Activated naive CD8-positive, alpha-beta T cell treated with anti-CD3 and anti-CD28 coated beads, Interleukin-2, amount 50 U/mL, for 24 hours (primary cell): ENCODE data around the gene ATF4.
A peak's percentile ranks its signal among the peaks of the same experiment; 100 is the strongest.
"Not testable (repeated sequence)": the region's sequence is repeated elsewhere in the genome, so short reads cannot be mapped to it uniquely, and the experiment has no call there.

Experiments
- ATAC-seq: fragments of 150-1000 bp; cut with Tn5 transposase; one replicate; pipeline ENCODE4 v1.10.0; 2021
- DNase-seq: peaks from one replicate; pipeline ENCODE4 v3.0.0; 2021
- H3K27ac Mint-ChIP-seq: one replicate; pipeline ENCODE4 v1.8.0; 2021; ENCODE audit warnings: mild to moderate bottlenecking, mixed read lengths
- H3K27me3 Mint-ChIP-seq: one replicate; pipeline ENCODE4 v1.8.0; 2021; ENCODE audit warnings: mixed read lengths
- H3K36me3 Mint-ChIP-seq: one replicate; pipeline ENCODE4 v1.8.0; 2021; ENCODE audit warnings: low read depth, mixed read lengths
- H3K4me1 Mint-ChIP-seq: one replicate; pipeline ENCODE4 v1.8.0; 2021; ENCODE audit warnings: mixed read lengths
- H3K4me3 Mint-ChIP-seq: one replicate; pipeline ENCODE4 v1.8.0; 2021; ENCODE audit warnings: mild to moderate bottlenecking, moderate library complexity, mixed read lengths
- H3K9me3 Mint-ChIP-seq: one replicate; pipeline ENCODE4 v1.8.0; 2021; ENCODE audit warnings: mixed read lengths

Gene ATF4

DNA sequence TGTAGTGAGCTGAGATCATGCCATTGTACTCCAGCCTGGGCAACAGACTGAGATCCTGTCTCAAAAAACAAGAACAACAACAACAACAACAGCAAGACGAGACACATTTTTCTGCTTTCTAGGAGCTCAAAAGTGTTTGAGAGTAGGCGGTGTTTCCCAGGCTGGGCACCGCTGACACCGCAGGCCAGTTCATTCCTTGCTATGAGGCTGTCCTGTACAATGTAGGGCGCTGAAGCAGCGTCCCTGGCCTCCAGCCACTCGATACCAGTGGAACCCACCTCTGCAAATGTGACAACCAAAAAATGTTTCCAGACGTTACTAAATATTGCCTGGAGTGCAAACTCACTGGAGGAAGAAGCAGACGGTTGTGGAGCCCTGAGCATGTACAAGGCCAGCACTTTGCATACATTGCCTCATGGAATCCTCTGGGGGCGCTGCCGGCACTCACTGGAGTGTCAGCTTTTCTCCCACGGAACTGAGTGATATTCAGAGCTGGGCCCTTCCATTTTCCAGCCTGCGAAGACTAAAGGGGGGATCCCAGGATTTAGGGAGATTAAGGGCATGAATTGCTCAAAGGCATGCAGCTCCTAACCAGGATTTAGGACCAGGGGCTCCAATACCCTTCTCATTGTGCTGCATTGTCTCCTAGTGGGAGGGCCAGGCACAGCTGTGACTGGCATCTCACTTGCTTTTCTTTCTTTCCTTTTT, 24.1 kb upstream of the ATF4 start:
- Mint-ChIP-seq H3K27me3 (no peaks in the 10 kb centered on the region), H3K27ac (no peak overlapping the region)

DNA sequence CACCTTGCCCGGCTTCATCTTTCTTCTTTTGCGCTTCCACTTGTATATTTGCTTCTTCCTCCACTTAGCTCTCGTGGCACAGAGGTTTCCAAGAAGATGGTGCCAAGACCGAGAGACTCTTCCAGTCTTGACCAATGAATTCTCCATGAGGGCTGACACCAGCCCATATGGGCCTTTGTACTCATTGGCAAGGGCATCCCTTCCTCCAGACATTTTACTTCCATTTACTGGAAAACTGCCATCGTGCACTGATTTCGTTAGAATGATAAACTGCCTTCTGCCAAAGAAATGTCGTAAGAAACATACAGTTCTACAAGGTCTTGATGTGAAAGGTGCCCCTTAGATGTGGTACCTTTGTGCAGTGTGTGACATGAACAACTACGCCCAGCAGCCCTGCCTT, 22.9 kb upstream of the ATF4 start:
- ATAC-seq (no peak), DNase-seq (no peak)
- H3K27me3 Mint-ChIP-seq: no peaks in the 10 kb centered on the region
- peaks cover 19% of the 10 kb centered on the region for H3K4me1 Mint-ChIP-seq
- H3K27ac Mint-ChIP-seq: no peak overlapping the region
- H3K9me3 Mint-ChIP-seq: no peaks in the 10 kb centered on the region
- H3K4me3 Mint-ChIP-seq: no peak overlapping the region
- peaks cover 2% of the 10 kb centered on the region for H3K36me3 Mint-ChIP-seq

More for the DNA sequence above, 24.1 kb upstream of the ATF4 start:
- peaks cover 9% of the 10 kb centered on the region for H3K4me1 Mint-ChIP-seq
- ATAC-seq (peak; percentile 84), DNase-seq (peak; percentile 70)
- no peaks in the 10 kb centered on the region for H3K9me3 Mint-ChIP-seq
- H3K36me3 Mint-ChIP-seq: no peaks in the 10 kb centered on the region
- no peak overlapping the region for H3K4me3 Mint-ChIP-seq

DNA sequence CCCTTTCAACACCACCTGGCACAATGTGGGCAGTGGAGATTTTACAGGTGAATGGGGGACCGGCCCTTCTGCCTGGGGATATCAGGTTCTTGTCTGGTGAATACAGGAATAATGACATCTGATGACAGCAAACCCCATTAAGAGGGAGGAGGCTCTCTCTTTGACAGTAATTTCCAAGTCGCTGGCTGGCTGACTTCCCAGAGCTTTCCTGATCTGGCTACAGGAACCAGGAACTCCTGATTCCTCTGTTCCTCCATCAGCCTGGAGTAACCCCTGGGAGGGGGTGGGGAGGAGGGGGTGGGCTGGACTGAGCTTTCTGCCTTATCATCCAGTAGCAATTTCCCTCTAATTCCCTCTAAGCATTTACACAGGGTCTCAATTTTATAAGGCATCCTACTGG, 22.0 kb upstream of the ATF4 start:
- peaks cover 20% of the 10 kb centered on the region for H3K4me1 Mint-ChIP-seq
- no peaks in the 10 kb centered on the region for H3K9me3 Mint-ChIP-seq
- H3K27ac Mint-ChIP-seq: no peak overlapping the region
- H3K4me3 Mint-ChIP-seq: no peak overlapping the region
- peaks cover 7% of the 10 kb centered on the region for H3K36me3 Mint-ChIP-seq
- no peak for ATAC-seq
- no peaks in the 10 kb centered on the region for H3K27me3 Mint-ChIP-seq
- no peak for DNase-seq

DNA sequence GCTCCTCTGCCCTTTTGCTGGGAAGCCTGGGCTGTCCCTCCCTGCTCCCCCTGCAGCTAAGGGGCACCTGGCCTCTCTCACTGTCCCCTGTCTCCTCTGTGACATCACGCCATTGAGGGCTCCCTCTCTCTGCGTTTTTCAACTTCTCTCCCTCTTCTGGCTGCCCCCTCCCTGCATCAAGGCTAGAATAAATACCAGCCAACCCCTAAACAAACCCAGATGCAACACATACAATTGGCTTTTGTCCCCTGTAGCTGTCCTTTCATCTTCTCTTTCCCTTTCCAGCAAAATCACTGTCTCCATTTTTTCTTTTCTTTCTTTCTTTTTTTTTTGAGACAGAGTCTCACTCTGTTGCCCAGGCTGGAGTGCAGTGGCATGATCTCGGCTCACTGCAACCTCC, 21.6 kb upstream of the ATF4 start:
- Mint-ChIP-seq H3K27me3 (no peaks in the 10 kb centered on the region), H3K9me3 (no peaks in the 10 kb centered on the region), H3K36me3 (peaks cover 11% of the 10 kb centered on the region), H3K27ac (no peak overlapping the region), H3K4me3 (no peak overlapping the region), H3K4me1 (peaks cover 22% of the 10 kb centered on the region)
- ATAC-seq (no peak), DNase-seq (no peak)

DNA sequence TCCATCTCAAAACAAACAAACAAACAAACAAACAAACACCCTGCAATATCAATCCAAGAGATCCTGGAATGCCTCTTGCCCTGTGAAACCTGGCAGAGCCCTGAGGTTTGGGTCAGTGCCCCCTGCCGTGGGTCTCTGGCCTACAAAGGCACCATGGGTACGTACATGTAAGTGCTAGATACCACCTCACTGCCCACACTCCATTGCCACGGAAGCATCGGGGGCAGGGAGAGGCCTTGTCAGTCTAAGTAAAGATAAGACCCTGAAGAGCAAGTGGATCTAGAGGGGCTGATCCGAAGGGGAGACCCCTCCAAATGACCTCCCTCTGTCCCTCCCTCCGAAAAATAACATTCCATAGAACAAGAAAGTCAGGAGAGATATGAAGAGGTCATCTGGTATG, 20.3 kb upstream of the ATF4 start:
- DNase-seq (no peak), ATAC-seq (no peak)
- Mint-ChIP-seq H3K36me3 (peaks cover 20% of the 10 kb centered on the region), H3K27ac (no peak overlapping the region), H3K9me3 (no peaks in the 10 kb centered on the region), H3K27me3 (no peaks in the 10 kb centered on the region), H3K4me1 (peaks cover 30% of the 10 kb centered on the region), H3K4me3 (no peak overlapping the region)

DNA sequence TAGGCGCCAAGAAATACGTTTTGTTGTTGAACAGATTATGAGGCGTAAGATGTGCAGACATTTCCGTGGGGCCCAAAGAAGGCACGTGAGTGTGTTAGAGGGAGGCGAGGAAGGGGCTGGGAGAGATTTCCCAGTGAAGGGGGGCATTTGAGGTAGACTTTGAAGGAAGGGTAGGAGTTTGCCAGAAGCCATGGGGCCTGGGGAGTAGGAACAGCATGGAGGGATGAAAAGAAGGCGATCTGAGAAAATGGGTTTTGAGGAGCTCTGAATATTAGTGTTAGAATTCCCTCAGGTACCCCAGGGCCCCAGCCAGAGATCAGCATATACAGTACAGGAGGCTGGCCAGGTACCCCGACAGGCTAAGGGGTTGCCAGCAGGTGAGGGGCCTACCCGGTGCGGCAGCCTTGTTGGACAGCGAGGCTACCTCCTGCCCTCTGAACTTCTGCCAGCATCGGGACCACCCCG, 18.7 kb upstream of the ATF4 start:
- no peaks in the 10 kb centered on the region for H3K9me3 Mint-ChIP-seq
- DNase-seq: no peak
- no peaks in the 10 kb centered on the region for H3K27me3 Mint-ChIP-seq
- peak overlapping the region; percentile 90 for H3K4me3 Mint-ChIP-seq
- H3K4me1 Mint-ChIP-seq: peaks cover 39% of the 10 kb centered on the region
- peaks cover 34% of the 10 kb centered on the region for H3K36me3 Mint-ChIP-seq
- H3K27ac Mint-ChIP-seq: peak overlapping the region; percentile 93
- ATAC-seq: no peak

DNA sequence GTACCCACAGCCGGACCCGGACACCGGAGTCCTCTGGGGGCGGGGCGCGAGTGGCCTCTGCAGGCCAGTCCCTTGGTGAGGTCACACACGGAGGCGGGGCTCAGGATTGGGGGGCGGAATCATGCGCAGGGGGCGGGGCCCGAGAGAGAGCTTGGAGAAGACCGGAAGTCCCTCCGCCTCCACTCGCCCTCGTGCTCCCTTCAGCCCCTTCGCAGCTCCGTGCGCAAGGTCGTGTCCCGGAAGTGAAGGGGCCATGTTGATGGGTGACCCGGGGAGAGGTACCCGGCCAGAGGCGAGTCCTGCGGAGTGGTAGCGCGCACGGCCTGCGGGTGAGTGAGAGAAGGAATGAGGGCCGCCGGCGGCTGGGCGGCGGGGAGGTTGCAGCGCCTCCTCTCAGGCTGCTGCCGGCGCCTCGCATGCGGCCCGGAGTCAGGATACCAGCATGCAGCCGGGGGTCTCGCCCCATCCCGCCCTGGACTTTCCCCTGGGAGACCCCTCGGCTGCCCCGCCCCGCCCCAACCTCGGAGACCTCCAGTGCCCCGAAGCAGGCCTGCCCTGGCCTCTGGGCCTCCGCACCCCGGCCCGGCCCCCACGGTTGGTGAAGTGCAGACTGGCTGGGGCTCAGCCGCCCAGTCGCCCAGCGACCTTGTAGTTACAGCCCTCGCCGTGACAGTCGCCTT, 18.1 kb upstream of the ATF4 start, which contains the start of gene MIEF1:
Gene MIEF1 (plus strand): TSS at position 182 of the 680 bp plus-strand sequence. CDS start 9,005 bp downstream, outside the sequence.
- DNase-seq (peak; percentile 96), ATAC-seq (peak; percentile 98)
- Mint-ChIP-seq H3K4me1 (peaks cover 42% of the 10 kb centered on the region), H3K27me3 (no peaks in the 10 kb centered on the region), H3K27ac (peak within 1 kb of the TSS; percentile 93), H3K9me3 (no peaks in the 10 kb centered on the region), H3K36me3 (peaks cover 39% of the 10 kb centered on the region), H3K4me3 (peak within 1 kb of the TSS; percentile 90)

DNA sequence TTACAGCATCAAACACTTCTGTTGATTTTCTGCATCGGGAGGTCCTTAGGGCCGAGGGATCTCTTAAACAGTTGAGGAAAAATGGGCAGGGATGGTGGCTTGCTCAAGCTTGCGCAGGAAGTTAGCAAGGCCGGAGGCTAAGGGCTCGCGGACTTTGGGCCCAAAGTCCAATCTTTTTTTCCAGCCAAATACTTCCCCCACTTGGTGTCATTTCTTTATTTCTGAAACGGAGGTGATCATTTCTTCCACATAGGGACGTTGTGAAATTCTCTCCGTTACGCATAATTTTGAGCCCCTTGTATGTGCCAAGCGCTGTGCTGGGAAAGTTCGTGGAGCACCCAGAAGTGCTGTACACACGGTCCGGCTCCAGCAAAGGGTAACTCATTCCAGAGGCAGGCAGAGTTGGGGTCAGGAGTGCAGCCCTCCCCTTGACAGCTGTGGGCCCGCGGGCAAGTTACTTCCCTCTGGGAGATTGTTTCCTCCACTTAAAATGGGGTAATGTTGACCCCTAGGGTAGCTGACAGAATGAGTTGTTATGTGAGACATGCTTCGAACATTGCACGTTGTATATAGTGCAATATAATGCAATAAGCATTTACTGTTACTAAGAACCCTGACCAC, 17.5 kb upstream of the ATF4 start:
- H3K4me3 Mint-ChIP-seq: peak overlapping the region; percentile 90
- peak overlapping the region; percentile 83 for H3K27ac Mint-ChIP-seq
- DNase-seq (no peak), ATAC-seq (no peak)
- H3K36me3 Mint-ChIP-seq: peaks cover 41% of the 10 kb centered on the region
- peaks cover 43% of the 10 kb centered on the region for H3K4me1 Mint-ChIP-seq
- H3K9me3 Mint-ChIP-seq: no peaks in the 10 kb centered on the region
- no peaks in the 10 kb centered on the region for H3K27me3 Mint-ChIP-seq

DNA sequence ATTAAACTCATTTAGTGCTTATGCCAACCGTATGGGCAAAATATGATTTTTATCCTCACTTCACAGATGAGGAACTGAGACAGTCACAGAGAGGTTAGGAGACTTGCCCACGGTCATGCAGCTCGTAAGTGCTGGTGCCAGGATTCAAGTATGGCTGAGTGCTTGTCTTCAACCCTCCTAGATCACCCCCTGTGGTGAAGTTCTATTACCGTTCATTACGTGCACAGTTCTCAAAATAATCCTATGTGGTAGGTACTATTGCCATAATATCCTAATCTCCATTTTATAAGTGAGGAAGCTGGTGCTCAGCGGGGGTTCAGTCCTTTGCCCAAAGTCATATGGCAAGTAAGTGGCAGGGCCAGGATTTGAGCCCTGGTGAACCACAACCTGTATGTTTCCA, 16.7 kb upstream of the ATF4 start:
- Mint-ChIP-seq H3K4me1 (peaks cover 49% of the 10 kb centered on the region), H3K4me3 (peak overlapping the region; percentile 90), H3K9me3 (no peaks in the 10 kb centered on the region), H3K27me3 (no peaks in the 10 kb centered on the region), H3K36me3 (peaks cover 46% of the 10 kb centered on the region), H3K27ac (peak overlapping the region; percentile 83)
- ATAC-seq: no peak
- DNase-seq: no peak

DNA sequence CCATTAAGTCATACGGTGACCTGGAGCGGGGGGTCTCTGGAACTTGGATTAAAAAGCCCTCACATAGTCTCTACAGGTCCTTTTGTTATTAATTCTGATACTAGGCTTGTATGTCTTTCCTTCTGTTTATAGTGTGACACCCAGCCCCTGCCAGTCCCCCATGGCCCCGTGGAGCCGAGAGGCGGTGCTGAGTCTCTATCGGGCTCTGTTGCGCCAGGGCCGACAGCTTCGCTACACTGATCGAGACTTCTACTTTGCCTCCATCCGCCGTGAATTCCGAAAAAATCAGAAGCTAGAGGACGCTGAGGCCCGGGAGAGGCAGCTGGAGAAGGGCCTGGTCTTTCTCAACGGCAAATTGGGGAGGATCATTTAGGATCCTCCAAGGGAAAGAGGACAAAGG, 16.3 kb upstream of the ATF4 start:
- peaks cover 48% of the 10 kb centered on the region for H3K36me3 Mint-ChIP-seq
- H3K4me3 Mint-ChIP-seq: peak overlapping the region; percentile 90
- H3K4me1 Mint-ChIP-seq: peaks cover 51% of the 10 kb centered on the region
- no peaks in the 10 kb centered on the region for H3K9me3 Mint-ChIP-seq
- ATAC-seq (no peak), DNase-seq (no peak)
- H3K27me3 Mint-ChIP-seq: no peaks in the 10 kb centered on the region
- H3K27ac Mint-ChIP-seq: peak overlapping the region; percentile 83

DNA sequence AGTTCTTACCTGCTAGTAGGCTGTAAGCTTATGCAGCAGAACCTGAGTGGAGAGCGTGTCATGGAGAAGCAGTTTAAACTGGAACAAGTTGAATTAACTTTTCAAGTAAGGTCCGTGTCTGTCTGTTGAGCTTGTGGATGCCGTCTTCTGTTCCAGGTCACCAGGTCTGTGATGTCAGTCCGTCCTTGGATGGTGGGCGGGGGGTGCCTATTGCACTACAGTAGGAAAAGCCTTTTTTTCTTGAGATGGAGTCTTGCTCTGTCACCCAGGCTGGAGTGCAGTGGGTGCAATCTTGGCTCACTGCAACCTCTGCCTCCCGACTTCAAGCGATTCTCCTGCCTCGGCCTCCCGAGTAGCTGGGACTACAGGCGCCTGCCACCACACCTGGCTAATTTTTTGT, 13.3 kb upstream of the ATF4 start:
- peaks cover 44% of the 10 kb centered on the region for H3K4me1 Mint-ChIP-seq
- not testable (repeated sequence) for ATAC-seq

DNA sequence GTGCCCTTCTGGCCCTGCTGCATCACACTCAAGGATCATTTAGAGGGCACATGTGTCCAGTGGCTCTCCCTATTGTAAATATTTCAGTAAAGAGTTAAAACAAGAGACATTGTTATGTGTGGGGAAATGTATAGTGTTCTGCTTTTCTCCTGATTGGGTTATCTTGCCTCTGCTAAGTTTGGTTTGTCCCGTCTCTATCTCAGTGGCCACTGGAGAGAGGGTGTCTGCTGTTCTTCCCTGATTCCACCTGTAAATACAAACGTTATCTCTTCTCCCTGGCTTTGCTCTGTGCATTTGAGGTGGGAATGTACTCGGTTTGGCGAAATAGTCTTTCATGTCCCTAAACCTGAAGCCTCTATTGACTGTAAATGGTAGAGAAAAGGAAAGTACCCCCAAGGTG, 12.0 kb upstream of the ATF4 start:
- DNase-seq: no peak
- peaks cover 73% of the 10 kb centered on the region for H3K36me3 Mint-ChIP-seq
- H3K27me3 Mint-ChIP-seq: no peaks in the 10 kb centered on the region
- no peaks in the 10 kb centered on the region for H3K9me3 Mint-ChIP-seq
- H3K4me3 Mint-ChIP-seq: no peak overlapping the region
- H3K27ac Mint-ChIP-seq: peak overlapping the region; percentile 30
- H3K4me1 Mint-ChIP-seq: peaks cover 39% of the 10 kb centered on the region
- no peak for ATAC-seq

More for the DNA sequence above, 13.3 kb upstream of the ATF4 start:
- not testable (repeated sequence) for H3K27me3 Mint-ChIP-seq, H3K9me3 Mint-ChIP-seq, DNase-seq, H3K4me3 Mint-ChIP-seq, H3K27ac Mint-ChIP-seq
- peaks cover 74% of the 10 kb centered on the region for H3K36me3 Mint-ChIP-seq

DNA sequence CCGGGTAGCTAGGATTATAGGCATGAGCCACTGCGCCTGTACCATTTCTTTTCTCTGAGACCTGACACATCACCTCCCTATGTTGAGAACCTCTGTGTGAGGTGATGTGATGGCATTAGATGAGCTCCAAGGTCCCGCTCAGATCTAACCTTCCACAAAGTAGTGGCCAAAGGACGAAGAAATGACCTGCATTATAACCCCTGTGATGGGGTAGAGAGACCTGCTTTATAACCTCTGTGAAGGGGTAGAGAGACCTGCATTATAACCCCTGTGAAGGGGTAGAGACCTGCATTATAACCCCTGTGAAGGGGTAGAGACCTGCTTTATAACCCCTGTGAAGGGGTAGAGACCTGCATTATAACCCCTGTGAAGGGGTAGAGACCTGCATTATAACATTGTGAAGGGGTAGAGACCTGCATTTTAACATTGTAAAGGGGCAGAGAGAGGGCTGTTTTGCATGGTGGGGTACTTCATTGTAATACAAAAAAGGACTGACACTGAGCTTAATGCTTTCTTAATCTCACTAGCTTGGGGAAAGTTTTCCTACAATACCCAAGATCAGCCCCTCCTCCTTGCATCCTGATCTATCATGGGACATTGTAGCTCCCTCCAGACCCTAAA, 9.7 kb upstream of the ATF4 start:
- Mint-ChIP-seq H3K27me3 (no peaks in the 10 kb centered on the region), H3K36me3 (peaks cover 69% of the 10 kb centered on the region)
- ATAC-seq: no peak

DNA sequence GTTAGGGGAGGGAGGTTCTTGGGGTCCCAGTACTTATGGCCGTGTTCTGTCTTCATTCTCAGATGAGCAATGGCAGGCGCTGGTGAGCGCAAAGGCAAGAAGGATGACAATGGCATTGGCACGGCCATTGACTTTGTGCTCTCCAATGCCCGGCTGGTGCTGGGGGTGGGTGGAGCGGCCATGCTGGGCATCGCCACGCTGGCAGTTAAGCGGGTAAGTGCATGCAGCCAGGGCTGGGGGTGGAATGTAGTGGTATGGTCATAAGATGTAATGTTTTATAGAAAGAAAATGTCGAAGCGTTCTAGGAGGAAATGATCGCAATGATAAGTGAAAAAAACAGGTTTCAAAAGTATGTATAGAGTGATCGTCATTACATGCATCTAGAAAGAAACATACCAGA, 9.1 kb upstream of the ATF4 start:
- DNase-seq (no peak), ATAC-seq (no peak)
- no peaks in the 10 kb centered on the region for H3K9me3 Mint-ChIP-seq
- no peaks in the 10 kb centered on the region for H3K27me3 Mint-ChIP-seq
- H3K36me3 Mint-ChIP-seq: peaks cover 68% of the 10 kb centered on the region
- H3K4me1 Mint-ChIP-seq: peaks cover 37% of the 10 kb centered on the region
- H3K4me3 Mint-ChIP-seq: no peak overlapping the region
- H3K27ac Mint-ChIP-seq: no peak overlapping the region

More for the DNA sequence above, 9.7 kb upstream of the ATF4 start:
- H3K4me3 Mint-ChIP-seq: no peak overlapping the region
- H3K4me1 Mint-ChIP-seq: peaks cover 34% of the 10 kb centered on the region
- DNase-seq: no peak
- H3K27ac Mint-ChIP-seq: no peak overlapping the region
- H3K9me3 Mint-ChIP-seq: no peaks in the 10 kb centered on the region
